Measurements from ENCODE around the gene SSTR1.

DNA sequence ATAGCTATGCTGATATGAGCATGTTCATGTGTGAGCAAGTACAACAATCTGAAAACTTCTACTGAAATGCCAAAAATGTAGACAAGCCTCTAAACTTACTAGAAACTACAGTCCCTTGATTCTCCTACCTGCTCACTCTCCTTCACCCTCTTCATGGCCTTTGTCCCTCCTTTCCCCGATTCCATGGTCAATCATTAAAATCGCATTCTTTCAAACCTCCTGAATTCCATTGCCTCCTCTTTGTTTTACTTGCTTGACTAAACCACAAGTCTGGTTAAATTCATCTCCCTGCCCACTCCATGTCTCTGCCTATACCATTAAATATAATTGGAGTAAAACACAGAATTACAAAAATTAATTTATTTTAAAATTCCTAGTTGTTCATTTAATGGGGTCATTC, 33.0 kb upstream of the SSTR1 start:
- TF ChIP-seq, protein P1, sequence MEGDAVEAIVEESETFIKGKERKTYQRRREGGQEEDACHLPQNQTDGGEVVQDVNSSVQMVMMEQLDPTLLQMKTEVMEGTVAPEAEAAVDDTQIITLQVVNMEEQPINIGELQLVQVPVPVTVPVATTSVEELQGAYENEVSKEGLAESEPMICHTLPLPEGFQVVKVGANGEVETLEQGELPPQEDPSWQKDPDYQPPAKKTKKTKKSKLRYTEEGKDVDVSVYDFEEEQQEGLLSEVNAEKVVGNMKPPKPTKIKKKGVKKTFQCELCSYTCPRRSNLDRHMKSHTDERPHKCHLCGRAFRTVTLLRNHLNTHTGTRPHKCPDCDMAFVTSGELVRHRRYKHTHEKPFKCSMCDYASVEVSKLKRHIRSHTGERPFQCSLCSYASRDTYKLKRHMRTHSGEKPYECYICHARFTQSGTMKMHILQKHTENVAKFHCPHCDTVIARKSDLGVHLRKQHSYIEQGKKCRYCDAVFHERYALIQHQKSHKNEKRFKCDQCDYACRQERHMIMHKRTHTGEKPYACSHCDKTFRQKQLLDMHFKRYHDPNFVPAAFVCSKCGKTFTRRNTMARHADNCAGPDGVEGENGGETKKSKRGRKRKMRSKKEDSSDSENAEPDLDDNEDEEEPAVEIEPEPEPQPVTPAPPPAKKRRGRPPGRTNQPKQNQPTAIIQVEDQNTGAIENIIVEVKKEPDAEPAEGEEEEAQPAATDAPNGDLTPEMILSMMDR (IDR thresholded peaks at IDR 0.05) = no peak
- no peak for TF ChIP-seq EZH2 (IDR thresholded peaks at IDR 0.05)
- TF ChIP-seq EZH2phosphoT487 (IDR thresholded peaks at IDR 0.05) = no peak
